IMR-90 (cell line): Measurements from ENCODE around the gene ACOT9. TPM values are rescaled to one million over a fixed set of nuclear protein-coding genes. Genes with fewer than 3 reads are reported as not detected.

ENCODE experiments used
- ATAC-seq: fragments of 200-7000 bp; cut with Tn5 transposase; 2 replicates; pipeline ENCODE4 v1.9.1; 2020; ENCODE audit warnings: low read depth, mild to moderate bottlenecking, moderate library complexity
- BruUV-seq: library from RNA; stranded (reverse); fragments of 400-500 nt; replicated peaks from 2 replicates; lab custom pipeline; 2021; lab: Mats Ljungman, UMichigan
- CTCF ChIA-PET: fragments of 300-600 bp; formaldehyde crosslinking; extraction: SDS; loops from one replicate; lab custom pipeline; 2021; ENCODE audit warnings: antibody characterized with exemption; lab: Yijun Ruan, JAX
- POLR2A ChIA-PET: fragments of 300-600 bp; sonication (Branson Sonifier 250); formaldehyde crosslinking; loops from one replicate; lab custom pipeline; 2022; ENCODE audit warnings: antibody characterized with exemption; ENCODE audit not compliant: unreplicated experiment; lab: Charles Lee
- DNase-seq: peaks from one replicate; pipeline ENCODE4 v3.0.0; 2013
- H2AFZ ChIP-seq: replicated peaks from 2 replicates; pipeline ENCODE3; 2013; ENCODE audit warnings: low read length, mild to moderate bottlenecking; ENCODE audit not compliant: poor library complexity
- H2AK5ac ChIP-seq: 2 replicates; pipeline ENCODE4 v1.6.1; 2013; ENCODE audit warnings: low read depth, low read length, inconsistent platforms
- H2AK9ac ChIP-seq: replicated peaks from 2 replicates; pipeline ENCODE3; 2013; ENCODE audit warnings: mild to moderate bottlenecking, low read depth, low read length, moderate library complexity; ENCODE audit not compliant: poor library complexity
- H2BK120ac ChIP-seq: 2 replicates; pipeline ENCODE4 v1.6.1; 2013; ENCODE audit warnings: low read depth, low read length, inconsistent platforms
- H2BK15ac ChIP-seq: 3 replicates; pipeline ENCODE4 v1.6.1; 2013; ENCODE audit warnings: low read depth, low read length, inconsistent platforms
- H2BK20ac ChIP-seq: 2 replicates; pipeline ENCODE4 v1.6.1; 2013; ENCODE audit warnings: low read depth, mild to moderate bottlenecking, inconsistent platforms, low read length, moderate library complexity
- H2BK5ac ChIP-seq: 2 replicates; pipeline ENCODE4 v1.6.1; 2013; ENCODE audit warnings: mild to moderate bottlenecking, low read depth, low read length, inconsistent platforms; ENCODE audit not compliant: poor library complexity, severe bottlenecking
- H3K14ac ChIP-seq: replicated peaks from 2 replicates; pipeline ENCODE4 v1.6.1; 2013; ENCODE audit warnings: low read depth, low read length, inconsistent platforms
- H3K18ac ChIP-seq: 2 replicates; pipeline ENCODE4 v1.6.1; 2013; ENCODE audit warnings: low read depth, low read length, control low read depth
- H3K23ac ChIP-seq: 2 replicates; pipeline ENCODE4 v1.6.1; 2013; ENCODE audit warnings: low read depth, low read length, inconsistent platforms
- H3K27ac ChIP-seq: 2 replicates; pipeline ENCODE4 v1.5.1; 2013; ENCODE audit warnings: mild to moderate bottlenecking, control low read depth, low read length; ENCODE audit not compliant: insufficient read depth
- H3K27me3 ChIP-seq: 2 replicates; pipeline ENCODE4 v1.6.1; 2013; ENCODE audit warnings: low read length; ENCODE audit not compliant: control insufficient read depth, insufficient read depth
- H3K36me3 ChIP-seq: 2 replicates; pipeline ENCODE4 v1.6.1; 2013; ENCODE audit warnings: low read length, mixed read lengths; ENCODE audit not compliant: control insufficient read depth, insufficient read depth
- H3K4ac ChIP-seq: 2 replicates; pipeline ENCODE4 v1.6.1; 2013; ENCODE audit warnings: low read depth, low read length, inconsistent platforms
- H3K4me1 ChIP-seq: 2 replicates; pipeline ENCODE4 v1.6.1; 2013; ENCODE audit warnings: low read length, mixed read lengths; ENCODE audit not compliant: control insufficient read depth, insufficient read depth
- H3K4me2 ChIP-seq: 2 replicates; pipeline ENCODE4 v1.6.1; 2013; ENCODE audit warnings: low read depth, mild to moderate bottlenecking, control low read depth, low read length, moderate library complexity
- H3K4me3 ChIP-seq: 2 replicates; pipeline ENCODE4 v1.5.1; 2013; ENCODE audit warnings: low read depth, mild to moderate bottlenecking, control low read depth, low read length, moderate library complexity; ENCODE audit not compliant: insufficient read depth
- H3K56ac ChIP-seq: 2 replicates; pipeline ENCODE4 v1.6.1; 2013; ENCODE audit warnings: low read length, inconsistent platforms; ENCODE audit not compliant: insufficient read depth; ENCODE audit errors: extremely low read depth
- H3K79me1 ChIP-seq, 2 experiments: 2 replicates each; pipeline ENCODE4 v1.6.1; 2013; ENCODE audit warnings: low read length in 2 of 2, inconsistent platforms in 1 of 2, low read depth in 1 of 2
- H3K9ac ChIP-seq: 2 replicates; pipeline ENCODE4 v1.6.1; 2013; ENCODE audit warnings: low read depth, low read length, control low read depth
- H3K9me1 ChIP-seq: 2 replicates; pipeline ENCODE4 v1.6.1; 2013; ENCODE audit warnings: low read length, inconsistent platforms; ENCODE audit not compliant: insufficient read depth
- H3K9me3 ChIP-seq: 2 replicates; pipeline ENCODE4 v1.6.1; 2013; ENCODE audit warnings: low read length; ENCODE audit not compliant: control insufficient read depth, insufficient read depth
- H4K20me1 ChIP-seq: 2 replicates; pipeline ENCODE4 v1.6.1; 2013; ENCODE audit warnings: low read length, inconsistent platforms; ENCODE audit not compliant: insufficient read depth
- H4K5ac ChIP-seq: 2 replicates; pipeline ENCODE4 v1.6.1; 2013; ENCODE audit warnings: mild to moderate bottlenecking, low read depth, low read length, control low read depth
- H4K8ac ChIP-seq, 2 experiments: 2 replicates each; pipeline ENCODE4 v1.6.1; 2013; ENCODE audit warnings: low read depth in 2 of 2, low read length in 2 of 2, control low read depth in 1 of 2, inconsistent platforms in 1 of 2
- H4K91ac ChIP-seq: 2 replicates; pipeline ENCODE4 v1.6.1; 2013; ENCODE audit warnings: low read depth, low read length, inconsistent platforms; ENCODE audit not compliant: insufficient read depth
- BHLHE40 ChIP-seq: fragments of 150-350 bp; IDR thresholded peaks from 2 replicates; pipeline ENCODE4 v1.6.1; 2016; ENCODE audit warnings: mild to moderate bottlenecking, low read depth, low read length
- CHD1 ChIP-seq: IDR thresholded peaks from 2 replicates; pipeline ENCODE4 v1.6.1; 2012; ENCODE audit warnings: low read depth, low read length, improper control_type of control experiment
- MAZ ChIP-seq: IDR thresholded peaks from 2 replicates; pipeline ENCODE4 v1.6.1; 2012; ENCODE audit warnings: low read depth, mild to moderate bottlenecking, low read length, improper control_type of control experiment, moderate library complexity, borderline replicate concordance
- MXI1 ChIP-seq: IDR thresholded peaks from 2 replicates; pipeline ENCODE4 v1.6.1; 2012; ENCODE audit warnings: low read depth, mild to moderate bottlenecking, low read length, moderate library complexity, borderline replicate concordance
- RAD21 ChIP-seq: IDR thresholded peaks from 2 replicates; pipeline ENCODE4 v1.6.1; 2012; ENCODE audit warnings: low read length, improper control_type of control experiment
- RCOR1 ChIP-seq: IDR thresholded peaks from 2 replicates; pipeline ENCODE4 v1.6.1; 2012; ENCODE audit warnings: mild to moderate bottlenecking, low read length, improper control_type of control experiment; ENCODE audit not compliant: insufficient replicate concordance
- RFX5 ChIP-seq: IDR thresholded peaks from 2 replicates; pipeline ENCODE4 v1.8.0; 2012; ENCODE audit warnings: low read depth, mild to moderate bottlenecking, low read length, moderate library complexity
- USF2 ChIP-seq: fragments of 150-350 bp; IDR thresholded peaks from 2 replicates; pipeline ENCODE4 v1.6.1; 2017; ENCODE audit warnings: mild to moderate bottlenecking, antibody characterized with exemption, low read length, low read depth
- WGBS, 2 experiments: methylation state at CpG; one replicate each; pipeline versions ENCODE4 v1.1.5 to v1.1.7; 2013; ENCODE audit warnings: missing lambda C conversion rate in 2 of 2; ENCODE audit not compliant: insufficient read length in 1 of 2; ENCODE audit errors: extremely low coverage in 2 of 2; 5-methylcytosine and 5-hydroxymethylcytosine counted together
- dilution Hi-C: fragments of 300-500 bp; cut with HindIII; formaldehyde crosslinking; loops from one replicate; pipeline ENCODE4 v1.14.3; 2018; ENCODE audit warnings: low sequenced_read_pairs; ENCODE audit not compliant: unreplicated experiment
- in situ Hi-C: fragments of 300-500 bp; cut with MboI; formaldehyde crosslinking; loops from 3 replicates; pipeline ENCODE4 v1.14.3; 2019; ENCODE audit warnings: low sequenced_read_pairs, inconsistent platforms, mixed read lengths
- intact Hi-C: fragments of 100-400 bp; cut with micrococcal nuclease; formaldehyde crosslinking; loops from 2 replicates; pipeline ENCODE4 v1.10.0; 2022
- polyA plus RNA-seq, 3 experiments: library from polyadenylated mRNA; depleted of rRNA; stranded (reverse); fragments of >200 nt; gene quantifications; 2 replicates each; pipeline ENCODE4 v1.2.3, GENCODE V29; 2012; ENCODE audit warnings: low replicate concordance in 1 of 3
- total RNA-seq: library from RNA; depleted of rRNA; stranded (reverse); fragments of >200 nt; gene quantifications from 2 replicates; pipeline ENCODE4 v1.2.3, GENCODE V29; 2012
- TF ChIP-seq, protein P1 (sequence below): fragments of 150-350 bp; IDR thresholded peaks from 2 replicates; pipeline ENCODE4 v1.6.1; 2016; ENCODE audit warnings: low read depth, mild to moderate bottlenecking, low read length, moderate library complexity, borderline replicate concordance

ACOT9 gene
- total and polyA plus RNA-seq, 2 of the 4 experiments (the other 2 are of a cell fraction): 43.5 to 47.3 TPM

- Histone ChIP-seq H2AFZ (no peak overlapping the region), H3K9me1 (no peaks in the 10 kb centered on the region), H3K4me3 (no peak overlapping the region), H4K8ac (no peak overlapping the region), H3K9ac (no peak overlapping the region), H2AK5ac (no peak overlapping the region), H4K5ac (no peak overlapping the region), H3K9me3 (no peaks in the 10 kb centered on the region), H3K4me2 (no peak overlapping the region; the same call in 1 of the 2 replicates), H3K4ac (no peak overlapping the region), H2BK15ac (no peak overlapping the region), H4K20me1 (no peaks in the 10 kb centered on the region), H2BK5ac (no peak overlapping the region), H4K91ac (no peak overlapping the region), H3K14ac (no peak overlapping the region), H3K23ac (no peak overlapping the region), H2BK20ac (no peak overlapping the region), H2AK9ac (no peak overlapping the region), H3K79me1 (no peaks in the 10 kb centered on the region), H3K4me1 (0 out of 2 replicates have a peak, but pooled peaks cover 1% of the 10 kb centered on the region), H3K27ac (no peak overlapping the region), H3K56ac (no peak overlapping the region), H3K18ac (no peak overlapping the region), H3K27me3 (peaks cover 3% of the 10 kb centered on the region; the same call in 1 of the 2 replicates), H2BK120ac (no peak overlapping the region), H3K36me3 (no peaks in the 10 kb centered on the region)
- ATAC-seq: no peak
- intact Hi-C loops: no loop called here
- POLR2A ChIA-PET: no interaction called here
- in situ Hi-C loops: no loop called here
- CTCF ChIA-PET: no interaction called here
- BruUV-seq: no TSS peak
- no peak for TF ChIP-seq USF2
- no peak for TF ChIP-seq RCOR1
- TF ChIP-seq MXI1: no peak
- TF ChIP-seq MAZ: no peak
- TF ChIP-seq RAD21: no peak
- TF ChIP-seq RFX5: no peak
- no peak for TF ChIP-seq CHD1
- TF ChIP-seq BHLHE40: no peak
- TF ChIP-seq, protein P1, sequence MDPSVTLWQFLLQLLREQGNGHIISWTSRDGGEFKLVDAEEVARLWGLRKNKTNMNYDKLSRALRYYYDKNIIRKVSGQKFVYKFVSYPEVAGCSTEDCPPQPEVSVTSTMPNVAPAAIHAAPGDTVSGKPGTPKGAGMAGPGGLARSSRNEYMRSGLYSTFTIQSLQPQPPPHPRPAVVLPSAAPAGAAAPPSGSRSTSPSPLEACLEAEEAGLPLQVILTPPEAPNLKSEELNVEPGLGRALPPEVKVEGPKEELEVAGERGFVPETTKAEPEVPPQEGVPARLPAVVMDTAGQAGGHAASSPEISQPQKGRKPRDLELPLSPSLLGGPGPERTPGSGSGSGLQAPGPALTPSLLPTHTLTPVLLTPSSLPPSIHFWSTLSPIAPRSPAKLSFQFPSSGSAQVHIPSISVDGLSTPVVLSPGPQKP: no peak
- dilution Hi-C loops: no loop called here
- no peak for DNase-seq
- 100% methylated on average over 1 of the region's 3 CpGs; no CpG with 5 or more reads in 1 of the 2 experiments for WGBS, 2 experiments
Observed at GRCh38 chrX:23662187-23662586, 80.9 kb downstream of the ACOT9 start.
